ENCODE results near the gene NOL8.

Gene NOL8

DNA sequence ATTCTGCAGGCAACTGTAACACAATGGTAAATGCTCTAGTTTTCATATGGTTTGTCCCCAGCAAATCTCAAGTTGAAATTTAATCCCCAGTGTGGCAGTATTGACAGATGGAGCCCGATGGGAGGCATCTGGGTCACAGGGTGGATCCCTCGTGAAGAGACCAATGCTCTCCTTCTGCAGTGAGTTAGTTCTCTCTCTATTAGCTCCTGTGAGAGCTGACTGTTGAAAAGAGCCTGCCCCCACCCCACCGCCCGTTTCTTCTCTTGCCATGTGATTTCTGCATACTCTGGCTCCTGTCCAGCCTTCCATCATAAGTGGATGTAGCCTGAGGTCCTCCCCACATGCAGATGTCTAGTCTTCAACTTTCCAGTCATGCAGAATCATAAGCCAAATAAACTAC, 58.7 kb downstream of the NOL8 start:
- DNase-seq (ENCODE audit: low spot score): no peak

DNA sequence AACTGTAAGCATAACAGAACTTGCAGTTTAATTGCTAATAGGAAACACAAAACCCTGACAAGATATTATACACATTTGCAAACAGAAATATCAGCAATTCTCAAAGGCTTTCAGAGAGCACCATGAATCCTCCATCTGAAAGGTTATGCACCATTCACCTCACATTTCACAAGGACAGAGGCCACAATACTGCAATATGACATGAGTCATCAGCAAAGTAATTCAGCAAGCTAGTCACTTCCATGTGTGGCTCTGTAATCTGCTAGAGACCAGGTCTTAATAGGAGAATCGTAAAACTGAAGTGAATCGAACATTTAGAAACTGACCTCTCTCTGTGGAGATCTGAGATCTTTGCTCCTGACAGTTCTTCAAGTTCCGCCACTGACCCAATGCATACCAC, 60.0 kb downstream of the NOL8 start:
- no peak for DNase-seq (ENCODE audit: low spot score)

DNA sequence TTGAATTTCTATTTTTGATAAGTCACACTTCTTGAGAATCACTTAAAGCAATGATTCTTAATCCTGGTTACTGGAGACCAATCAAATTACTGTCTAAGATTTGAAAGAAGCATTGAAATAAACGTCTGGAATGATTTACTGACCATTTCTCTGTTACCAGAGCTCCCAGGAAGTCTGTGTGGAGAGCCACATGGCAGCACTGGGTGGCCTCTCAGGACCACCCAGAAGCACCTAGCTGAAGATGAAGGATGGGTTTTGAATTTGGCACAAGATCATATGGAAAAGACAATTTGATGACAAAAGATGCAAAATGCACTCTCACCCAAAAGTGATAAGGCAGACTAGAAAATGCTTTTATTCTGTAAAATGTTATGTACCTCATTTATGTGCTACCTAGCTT, 62.0 kb downstream of the NOL8 start:
- DNase-seq (ENCODE audit: low spot score): no peak

DNA sequence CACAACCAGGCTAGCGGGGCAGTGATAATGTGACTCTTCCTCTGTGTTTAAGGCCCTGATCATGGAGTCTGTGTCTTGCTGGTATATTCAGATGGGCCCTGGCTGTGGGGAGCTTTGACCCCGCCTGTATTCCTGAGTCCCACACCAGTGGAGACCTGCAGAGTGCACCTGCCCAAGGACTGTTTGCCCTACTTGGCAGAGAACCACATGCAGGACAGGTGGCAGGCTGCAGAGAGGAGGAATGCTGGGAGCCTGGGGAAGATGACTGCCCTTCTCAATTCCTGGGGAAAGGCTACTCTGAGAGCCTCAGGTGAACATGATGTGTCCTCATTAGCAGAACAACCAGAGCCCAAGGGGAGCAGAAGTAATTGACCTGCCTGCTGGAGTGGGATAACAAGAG, 67.8 kb downstream of the NOL8 start:
- DNase-seq (ENCODE audit: low spot score): no peak

DNA sequence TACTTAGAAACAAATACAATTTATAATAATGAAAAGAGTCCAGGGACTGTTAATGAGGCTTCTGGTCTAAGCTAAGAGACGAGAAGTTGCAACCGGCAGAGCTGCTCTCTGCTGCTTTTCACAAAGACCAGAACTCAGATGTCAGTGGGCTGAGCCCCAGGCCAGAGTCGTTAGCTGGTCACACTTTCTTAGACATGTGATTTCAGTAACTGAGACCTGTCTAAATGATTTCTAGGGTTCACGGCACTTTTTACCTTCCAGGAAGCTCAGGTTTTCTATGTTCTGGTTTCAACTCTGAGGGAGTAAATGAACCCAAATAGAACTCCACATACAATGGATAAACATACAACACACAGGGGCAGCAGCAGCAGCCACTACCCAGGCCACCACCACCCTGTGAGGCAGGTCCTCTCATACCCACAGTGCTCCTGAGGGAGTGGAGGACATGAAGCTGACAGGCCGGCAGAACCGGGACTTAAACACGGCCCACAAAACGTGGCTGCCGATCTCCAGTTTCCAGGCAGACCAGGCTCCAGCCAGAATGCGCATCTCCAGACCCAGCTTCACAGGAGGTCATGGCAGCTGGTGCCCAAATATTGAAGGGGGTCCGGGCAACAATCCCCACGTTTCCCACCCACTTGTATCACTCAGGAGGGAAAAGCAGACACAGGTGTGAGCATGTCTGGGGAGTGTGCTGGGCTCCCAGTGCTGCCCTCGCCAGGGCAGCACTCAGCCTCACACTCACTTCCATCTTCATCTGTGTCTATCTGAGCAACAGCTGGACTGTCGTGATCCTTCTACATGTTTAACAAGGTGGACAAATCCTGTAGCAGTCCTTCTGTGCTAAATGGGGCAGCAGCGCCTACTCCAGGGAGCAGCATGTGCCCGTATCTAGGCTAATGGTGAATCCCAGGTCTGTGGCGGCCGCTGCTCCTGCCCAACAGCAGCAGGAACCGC, 70.5 kb downstream of the NOL8 start:
- DNase-seq (ENCODE audit: low spot score): no peak

DNA sequence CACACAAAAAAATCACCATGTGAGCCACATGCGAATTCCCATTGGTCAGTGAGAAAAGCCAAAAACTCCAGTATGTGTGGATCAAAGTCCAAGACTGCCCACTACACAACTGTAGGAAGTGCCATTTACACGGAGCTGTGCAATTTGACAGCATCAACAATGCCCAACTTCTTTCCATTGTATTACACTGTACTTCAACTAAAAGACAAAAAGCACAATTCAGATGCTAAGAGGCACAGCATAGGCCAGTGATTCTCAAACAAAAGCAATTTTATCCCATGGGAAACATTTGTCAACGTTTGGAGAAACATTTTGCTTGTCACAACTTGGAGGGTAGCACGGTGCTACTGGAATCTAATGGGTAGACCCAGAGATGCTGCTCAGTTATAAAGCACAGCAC, 71.5 kb downstream of the NOL8 start:
- DNase-seq (ENCODE audit: low spot score): no peak

DNA sequence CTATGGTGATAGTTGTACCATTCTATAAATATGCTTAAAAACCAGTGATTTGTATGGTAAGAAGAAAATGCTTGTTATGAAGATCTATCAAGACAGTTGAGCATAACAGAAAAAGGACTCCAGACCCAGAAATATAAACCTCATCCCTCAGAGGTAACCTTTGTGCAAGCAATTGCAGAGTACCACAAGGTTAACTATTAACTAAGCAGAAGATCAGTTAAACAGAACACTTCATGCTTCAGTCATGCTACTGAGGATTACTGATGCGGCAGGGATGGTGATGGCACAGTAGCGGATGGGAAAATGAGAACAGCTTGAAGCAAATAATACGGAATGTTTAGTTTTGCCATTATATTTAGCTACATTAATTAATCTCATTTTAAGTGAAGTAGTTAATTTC, 77.2 kb downstream of the NOL8 start:
- no peak for DNase-seq (ENCODE audit: low spot score)
